Neural progenitor cell (in vitro differentiated cells): Measurements from ENCODE around the gene PRDM12. TPM values are rescaled to one million over a fixed set of nuclear protein-coding genes. Genes with fewer than 3 reads are reported as not detected.

Experiments
- DNase-seq: peaks from one replicate; pipeline ENCODE4 v3.0.0-alpha.2; 2016; ENCODE audit warnings: low spot score
- H2AFZ ChIP-seq: fragments of 200-600 bp; sonication (generic); replicated peaks from 2 replicates; pipeline ENCODE4 v1.6.1; 2016; ENCODE audit warnings: antibody characterized with exemption
- H3F3A ChIP-seq: fragments of 200-600 bp; sonication (generic); 2 replicates; pipeline ENCODE4 v1.6.1; 2016; ENCODE audit warnings: antibody characterized with exemption, low read depth
- H3K27ac ChIP-seq: fragments of 200-600 bp; sonication (generic); 2 replicates; pipeline ENCODE4 v1.5.1; 2016; ENCODE audit warnings: mild to moderate bottlenecking
- H3K27me3 ChIP-seq: fragments of 200-600 bp; sonication (generic); 2 replicates; pipeline ENCODE4 v1.6.1; 2016; ENCODE audit warnings: mild to moderate bottlenecking, moderate library complexity
- H3K36me3 ChIP-seq: fragments of 200-600 bp; sonication (generic); 2 replicates; pipeline ENCODE4 v1.5.1; 2016
- H3K4me1 ChIP-seq: fragments of 200-600 bp; sonication (generic); 2 replicates; pipeline ENCODE4 v1.6.1; 2016; ENCODE audit warnings: mixed run types
- H3K4me2 ChIP-seq: fragments of 200-600 bp; sonication (generic); 2 replicates; pipeline ENCODE4 v1.6.1; 2016
- H3K4me3 ChIP-seq: fragments of 200-600 bp; sonication (generic); 2 replicates; pipeline ENCODE4 v1.5.1; 2016
- H3K79me2 ChIP-seq: fragments of 200-600 bp; sonication (generic); 2 replicates; pipeline ENCODE4 v1.6.1; 2016; ENCODE audit warnings: low read depth
- H3K9ac ChIP-seq: fragments of 200-600 bp; sonication (generic); 2 replicates; pipeline ENCODE4 v1.6.1; 2016
- H3K9me3 ChIP-seq: fragments of 200-600 bp; sonication (generic); 2 replicates; pipeline ENCODE4 v1.5.1; 2016; ENCODE audit warnings: low read depth
- H4K20me1 ChIP-seq: fragments of 200-600 bp; sonication (generic); 2 replicates; pipeline ENCODE4 v1.6.1; 2016; ENCODE audit warnings: low read depth
- H3K27ac Mint-ChIP-seq: 3 replicates; pipeline ENCODE4 v1.8.0; 2021; ENCODE audit warnings: mixed read lengths
- H3K27me3 Mint-ChIP-seq: 2 replicates; pipeline ENCODE4 v1.8.0; 2022; ENCODE audit warnings: low read depth, mild to moderate bottlenecking, inconsistent platforms, moderate library complexity, mixed read lengths; ENCODE audit not compliant: insufficient read depth
- H3K36me3 Mint-ChIP-seq: 3 replicates; pipeline ENCODE4 v1.8.0; 2021; ENCODE audit warnings: mixed read lengths
- H3K4me1 Mint-ChIP-seq: 3 replicates; pipeline ENCODE4 v1.8.0; 2021; ENCODE audit warnings: mixed read lengths
- H3K4me3 Mint-ChIP-seq: 3 replicates; pipeline ENCODE4 v1.8.0; 2021; ENCODE audit warnings: mild to moderate bottlenecking, moderate library complexity, mixed read lengths
- H3K9me3 Mint-ChIP-seq: 3 replicates; pipeline ENCODE4 v1.8.0; 2020; ENCODE audit warnings: mixed read lengths
- EZH2 ChIP-seq: fragments of 200-600 bp; sonication (generic); IDR thresholded peaks from 2 replicates; pipeline ENCODE4 v1.6.1; 2017; ENCODE audit warnings: antibody characterized with exemption, mild to moderate bottlenecking, moderate library complexity
- EZH2phosphoT487 ChIP-seq: fragments of 200-600 bp; sonication (generic); IDR thresholded peaks from 2 replicates; pipeline ENCODE4 v1.6.1; 2017; ENCODE audit warnings: antibody characterized with exemption
- total RNA-seq: library from RNA; depleted of rRNA; stranded (reverse); fragments of >200 nt; gene quantifications from 2 replicates; pipeline ENCODE4 v1.2.3, GENCODE V29; 2015; ENCODE audit warnings: low replicate concordance
- TF ChIP-seq, protein P1 (sequence below): fragments of 200-600 bp; sonication (generic); IDR thresholded peaks from 2 replicates; pipeline ENCODE4 v1.5.1; 2017; ENCODE audit warnings: antibody characterized with exemption, mild to moderate bottlenecking

Gene PRDM12
- total RNA-seq, 1 donor from 2014 or later, result not detected

DNA sequence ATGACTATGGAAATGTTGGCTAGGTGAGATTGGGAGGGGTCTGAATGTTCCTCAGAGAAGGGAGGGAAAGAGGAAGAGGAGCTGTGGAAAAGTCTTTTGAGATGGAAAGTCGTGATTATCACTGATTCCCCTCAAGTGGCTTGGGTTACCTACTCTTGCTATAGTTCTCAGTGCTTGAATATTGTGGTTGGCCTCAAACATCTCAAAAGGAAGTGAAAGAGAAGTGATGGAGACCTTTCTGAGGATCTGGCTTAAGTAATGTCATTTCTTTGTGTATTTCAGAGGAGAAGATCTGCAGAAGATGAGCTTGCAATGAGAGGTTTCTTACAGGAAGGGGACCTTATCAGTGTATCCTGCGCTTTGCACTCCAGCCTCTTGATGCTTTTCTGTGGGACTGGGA lies 34.7 kb downstream of the PRDM12 start:
- Mint-ChIP-seq H3K4me3 (no peak overlapping the region), H3K4me1 (peaks cover 14% of the 10 kb centered on the region), H3K27me3 (peaks cover 3% of the 10 kb centered on the region), H3K9me3 (no peaks in the 10 kb centered on the region), H3K27ac (no peak overlapping the region), H3K36me3 (peaks cover 50% of the 10 kb centered on the region)
- Histone ChIP-seq H3K36me3 (peaks cover 21% of the 10 kb centered on the region), H3K4me2 (no peak overlapping the region), H3K9ac (no peak overlapping the region), H3K27me3 (no peaks in the 10 kb centered on the region), H3K27ac (no peak overlapping the region), H3K4me3 (no peak overlapping the region), H3K4me1 (peaks cover 12% of the 10 kb centered on the region), H2AFZ (no peak overlapping the region), H3K79me2 (peaks cover 73% of the 10 kb centered on the region), H4K20me1 (peaks cover 56% of the 10 kb centered on the region), H3K9me3 (no peaks in the 10 kb centered on the region), H3F3A (peaks cover 40% of the 10 kb centered on the region)
- no peak for TF ChIP-seq EZH2phosphoT487
- TF ChIP-seq EZH2, result no peak
- TF ChIP-seq, protein P1, sequence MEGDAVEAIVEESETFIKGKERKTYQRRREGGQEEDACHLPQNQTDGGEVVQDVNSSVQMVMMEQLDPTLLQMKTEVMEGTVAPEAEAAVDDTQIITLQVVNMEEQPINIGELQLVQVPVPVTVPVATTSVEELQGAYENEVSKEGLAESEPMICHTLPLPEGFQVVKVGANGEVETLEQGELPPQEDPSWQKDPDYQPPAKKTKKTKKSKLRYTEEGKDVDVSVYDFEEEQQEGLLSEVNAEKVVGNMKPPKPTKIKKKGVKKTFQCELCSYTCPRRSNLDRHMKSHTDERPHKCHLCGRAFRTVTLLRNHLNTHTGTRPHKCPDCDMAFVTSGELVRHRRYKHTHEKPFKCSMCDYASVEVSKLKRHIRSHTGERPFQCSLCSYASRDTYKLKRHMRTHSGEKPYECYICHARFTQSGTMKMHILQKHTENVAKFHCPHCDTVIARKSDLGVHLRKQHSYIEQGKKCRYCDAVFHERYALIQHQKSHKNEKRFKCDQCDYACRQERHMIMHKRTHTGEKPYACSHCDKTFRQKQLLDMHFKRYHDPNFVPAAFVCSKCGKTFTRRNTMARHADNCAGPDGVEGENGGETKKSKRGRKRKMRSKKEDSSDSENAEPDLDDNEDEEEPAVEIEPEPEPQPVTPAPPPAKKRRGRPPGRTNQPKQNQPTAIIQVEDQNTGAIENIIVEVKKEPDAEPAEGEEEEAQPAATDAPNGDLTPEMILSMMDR, result no peak
- no peak for DNase-seq

GRCh38 chr9:130701059-130702022 lies 36.9 kb downstream of the PRDM12 start:
- Histone ChIP-seq H3K27ac (no peak overlapping the region), H3K36me3 (peaks cover 27% of the 10 kb centered on the region), H3K4me1 (peaks cover 5% of the 10 kb centered on the region), H2AFZ (no peak overlapping the region), H4K20me1 (peaks cover 54% of the 10 kb centered on the region), H3K4me3 (no peak overlapping the region), H3K4me2 (no peak overlapping the region), H3K27me3 (no peaks in the 10 kb centered on the region), H3K9me3 (no peaks in the 10 kb centered on the region), H3F3A (peaks cover 62% of the 10 kb centered on the region), H3K9ac (no peak overlapping the region), H3K79me2 (peaks cover 50% of the 10 kb centered on the region)
- peak; percentile 94 for DNase-seq
- H3K9me3 Mint-ChIP-seq, result no peaks in the 10 kb centered on the region
- TF ChIP-seq, protein P1, result peak; percentile 100
- TF ChIP-seq EZH2phosphoT487, result no peak
- H3K36me3 Mint-ChIP-seq, result peaks cover 44% of the 10 kb centered on the region
- H3K27ac Mint-ChIP-seq, result no peak overlapping the region
- peaks cover under 1% of the 10 kb centered on the region for H3K4me1 Mint-ChIP-seq
- no peak overlapping the region for H3K4me3 Mint-ChIP-seq
- H3K27me3 Mint-ChIP-seq, result peaks cover 2% of the 10 kb centered on the region

GRCh38 chr9:130703501-130703900 lies 39.1 kb downstream of the PRDM12 start:
- Mint-ChIP-seq H3K27ac (no peak overlapping the region), H3K4me1 (no peaks in the 10 kb centered on the region), H3K9me3 (no peaks in the 10 kb centered on the region), H3K4me3 (no peak overlapping the region), H3K36me3 (peaks cover 30% of the 10 kb centered on the region), H3K27me3 (peaks cover 2% of the 10 kb centered on the region)
- no peak overlapping the region for H2AFZ ChIP-seq
- H4K20me1 ChIP-seq, result peaks cover 49% of the 10 kb centered on the region
- TF ChIP-seq, protein P1, result no peak
- TF ChIP-seq EZH2 (no peak), EZH2phosphoT487 (no peak)
- H3K27ac ChIP-seq, result no peak overlapping the region
- H3K4me3 ChIP-seq, result no peak overlapping the region
- peaks cover 69% of the 10 kb centered on the region for H3F3A ChIP-seq
- peaks cover 27% of the 10 kb centered on the region for H3K36me3 ChIP-seq
- peaks cover 29% of the 10 kb centered on the region for H3K79me2 ChIP-seq
- peaks cover 5% of the 10 kb centered on the region for H3K4me1 ChIP-seq
- no peak for DNase-seq
- H3K9ac ChIP-seq, result no peak overlapping the region
- no peak overlapping the region for H3K4me2 ChIP-seq
- H3K9me3 ChIP-seq, result no peaks in the 10 kb centered on the region
- no peaks in the 10 kb centered on the region for H3K27me3 ChIP-seq
